ENCODE results near the gene ATP4B. TPM values are rescaled to one million over a fixed set of nuclear protein-coding genes. Genes with fewer than 3 reads are reported as not detected.

ATP4B gene
- total and polyA plus RNA-seq, 2 of the 8 experiments (the other 6 are each of a cell fraction or from before 2014, with no cell fraction given), result 0.05 TPM; not detected in 1

GRCh38 chr13:113618455-113618854, 39.5 kb downstream of the ATP4B start:
- H4K20me1 ChIP-seq (replicated peaks in 1 of 2; ENCODE audit: control insufficient read depth in 1 of 2, insufficient read depth in 2 of 2, low read length in 2 of 2), result peaks cover 0 to 11% of the 10 kb centered on the region in 2 experiments
- H3K4ac ChIP-seq (replicated peaks; ENCODE audit: insufficient read length, low read depth, low read length), result no peak overlapping the region
- H2BK5ac ChIP-seq (ENCODE audit: low read depth, low read length), result no peak overlapping the region
- no peak overlapping the region for H3K18ac ChIP-seq (ENCODE audit: extremely low read depth, low read length)
- H3K9me3 ChIP-seq (ENCODE audit: insufficient read depth in 2 of 2, low read depth in 1 of 2, low read length in 1 of 2), result peaks cover 0 to 8% of the 10 kb centered on the region in 2 experiments; a peak in 1 of 4 replicates
- H3K27ac ChIP-seq (ENCODE audit: low read depth, low read length), result no peak overlapping the region
- H3K14ac ChIP-seq (ENCODE audit: insufficient read length), result no peak overlapping the region
- H2BK20ac ChIP-seq (ENCODE audit: low read length), result 0 out of 2 replicates have a peak overlapping the region, but pooled peaks have one; percentile 77
- WGBS, 2 experiments (ENCODE audit: extremely low coverage in 1 of 2, insufficient coverage in 1 of 2, insufficient read length in 1 of 2, insufficient replicate concordance in 2 of 2, low coverage in 1 of 2, low lambda C conversion rate in 2 of 2, missing lambda C conversion rate in 1 of 2), result 88% methylated on average over 7 of the region's 7 CpGs; no CpG with 5 or more reads in 1 of the 2 experiments
- ChIA-PET CTCF (ENCODE audit: partially characterized antibody) (interaction anchor here (0.8 to 1.5 kb wide), 2 partner anchors 8 to 27 kb away, joined by 3 read pairs; no protein-coding TSS in a partner anchor), POLR2A (ENCODE audit: partially characterized antibody) (no interaction called here)
- no peak overlapping the region for H4K8ac ChIP-seq (ENCODE audit: extremely low read depth, insufficient read depth, low read length)
- peaks cover 6 to 33% of the 10 kb centered on the region in 2 experiments for H3K79me2 ChIP-seq (ENCODE audit: control insufficient read depth in 1 of 2, insufficient read depth in 2 of 2, low read length in 2 of 2)
- DNase-seq (ENCODE audit: low read depth in 1 of 2, low spot score in 2 of 2), result no peak
- H3K9ac ChIP-seq (replicated peaks in 1 of 4; ENCODE audit: extremely low read depth in 1 of 4, low read depth in 3 of 4, low read length in 3 of 4), result no peak overlapping the region
- no peak overlapping the region for H2AK5ac ChIP-seq (ENCODE audit: low read depth, low read length)
- no peaks in the 10 kb centered on the region; a peak in 1 of 7 replicates for H3K27me3 ChIP-seq (replicated peaks in 1 of 4; ENCODE audit: control insufficient read depth in 3 of 4, extremely low read depth in 1 of 4, insufficient read depth in 3 of 4, low read length in 3 of 4)
- H3K23me2 ChIP-seq (ENCODE audit: low read depth, low read length), result peaks cover 7% of the 10 kb centered on the region
- H3K4me1 ChIP-seq (replicated peaks in 1 of 4; ENCODE audit: control insufficient read depth in 3 of 4, insufficient read depth in 4 of 4, low read length in 3 of 4), result peaks cover 5 to 14% (median 12%) of the 10 kb centered on the region in 4 experiments; a peak in 5 of 7 replicates
- H2AFZ ChIP-seq (ENCODE audit: low read length), result no peak overlapping the region
- peaks cover 0 to 15% (median 4%) of the 10 kb centered on the region in 4 experiments; a peak in 4 of 8 replicates for H3K36me3 ChIP-seq (ENCODE audit: control insufficient read depth in 2 of 4, insufficient read depth in 4 of 4, low read length in 3 of 4)
- no peak overlapping the region for H4K91ac ChIP-seq (replicated peaks; ENCODE audit: insufficient read length, low read length)
- peaks cover 21% of the 10 kb centered on the region for H3K79me1 ChIP-seq (ENCODE audit: low read depth, low read length)
- no peak overlapping the region for H3K4me2 ChIP-seq (ENCODE audit: insufficient read depth in 1 of 2, low read depth in 2 of 2, low read length in 2 of 2)
- no peak overlapping the region for H3K23ac ChIP-seq (ENCODE audit: insufficient read length)
- H3K56ac ChIP-seq (replicated peaks; ENCODE audit: insufficient read length, low read depth, low read length), result no peak overlapping the region
- H4K5ac ChIP-seq (ENCODE audit: insufficient read length, low read depth, low read length), result no peak overlapping the region
- no peak overlapping the region for H2BK120ac ChIP-seq (replicated peaks; ENCODE audit: low read depth, low read length)
- no peak overlapping the region for H2BK15ac ChIP-seq (ENCODE audit: low read length)
- FAIRE-seq, result no peak
- H3K4me3 ChIP-seq (ENCODE audit: extremely low read depth in 1 of 4, insufficient read depth in 2 of 4, low read depth in 3 of 4, low read length in 4 of 4), result no peak overlapping the region
- H2BK12ac ChIP-seq (ENCODE audit: low read depth, low read length), result no peak overlapping the region
- TF ChIP-seq BCL11A (IDR thresholded peaks at IDR 0.05; ENCODE audit: low read depth in 2 of 2, low read length in 2 of 2) (no peak), EGR1 (IDR thresholded peaks at IDR 0.05; ENCODE audit: borderline replicate concordance, low read depth, low read length) (no peak), NANOG (IDR thresholded peaks at IDR 0.05; ENCODE audit: insufficient read depth, low read depth, low read length, poor library complexity, severe bottlenecking) (no peak), KDM4A (IDR thresholded peaks at IDR 0.05; ENCODE audit: low read depth, low read length, severe bottlenecking) (no peak), CHD1 (IDR thresholded peaks at IDR 0.05; ENCODE audit: low read depth, low read length) (no peak), SAP30 (IDR thresholded peaks at IDR 0.05; ENCODE audit: insufficient read depth, insufficient replicate concordance, low read length) (no peak), E2F6 (IDR thresholded peaks at IDR 0.05) (no peak), SUZ12 (IDR thresholded peaks at IDR 0.05; ENCODE audit: low read length) (no peak), CTBP2 (IDR thresholded peaks at IDR 0.05; ENCODE audit: borderline replicate concordance, insufficient read depth, insufficient read length, low read length) (no peak), POU5F1 (IDR thresholded peaks at IDR 0.05; ENCODE audit: low read depth, low read length) (no peak), BRCA1 (IDR thresholded peaks at IDR 0.05; ENCODE audit: low read depth, low read length) (no peak)

All from H1 (cell line).